HepG2 (cell line): ENCODE data around the gene TCAP. TPM values are rescaled to one million over a fixed set of nuclear protein-coding genes. Genes with fewer than 3 reads are reported as not detected.

ENCODE experiments used
- ADNP ChIP-seq: sonication (generic); formaldehyde crosslinking; IDR thresholded peaks from 2 replicates; pipeline ENCODE4 v1.4.0; 2020; ENCODE audit warnings: missing genetic modification reagents
- CAMTA2 ChIP-seq: sonication (generic); formaldehyde crosslinking; IDR thresholded peaks from 2 replicates; pipeline ENCODE4 v1.4.0; 2020; ENCODE audit warnings: mild to moderate bottlenecking, missing genetic modification reagents, borderline replicate concordance
- CHD4 ChIP-seq: fragments of 200-600 bp; sonication (generic); IDR thresholded peaks from 2 replicates; pipeline ENCODE4 v1.7.0; 2017; ENCODE audit warnings: mild to moderate bottlenecking, low read length, borderline replicate concordance
- EP300 ChIP-seq, 3 experiments: sonication (generic) in 1 of 3; formaldehyde crosslinking in 1 of 3; IDR thresholded peaks; 2 replicates each; pipeline versions ENCODE4 v1.5.1 to v1.6.1; 2011 to 2020; ENCODE audit warnings: low read depth in 2 of 3, low read length in 2 of 3, borderline replicate concordance in 1 of 3, improper control_type of control experiment in 1 of 3, mild to moderate bottlenecking in 1 of 3, missing genetic modification reagents in 1 of 3, moderate library complexity in 1 of 3
- SAFB2 ChIP-seq: sonication (generic); formaldehyde crosslinking; IDR thresholded peaks from 2 replicates; pipeline ENCODE4 v1.5.1; 2020; ENCODE audit warnings: missing genetic modification reagents, low read depth, mild to moderate bottlenecking, borderline replicate concordance
- SRSF4 ChIP-seq: fragments of 200-400 bp; formaldehyde crosslinking; IDR thresholded peaks from one replicate; pipeline ENCODE4 v1.6.1; 2018; ENCODE audit warnings: mild to moderate bottlenecking, low read depth, low read length, moderate library complexity; ENCODE audit not compliant: poor library complexity, severe bottlenecking
- STAT5B ChIP-seq: sonication (generic); formaldehyde crosslinking; IDR thresholded peaks from 2 replicates; pipeline ENCODE4 v1.4.0; 2020; ENCODE audit warnings: missing genetic modification reagents
- ZHX1 ChIP-seq: sonication (generic); formaldehyde crosslinking; IDR thresholded peaks from 2 replicates; pipeline ENCODE4 v1.8.1; 2022; ENCODE audit warnings: low read depth, mild to moderate bottlenecking, missing genetic modification reagents
- ZNF263 ChIP-seq: sonication (generic); formaldehyde crosslinking; IDR thresholded peaks from 2 replicates; pipeline ENCODE4 v1.4.0; 2020; ENCODE audit warnings: missing genetic modification reagents
- ZNF337 ChIP-seq: sonication (generic); formaldehyde crosslinking; IDR thresholded peaks from 2 replicates; pipeline ENCODE4 v1.5.1; 2020; ENCODE audit warnings: missing genetic modification reagents, low read depth, mild to moderate bottlenecking, borderline replicate concordance
- ZNF777 ChIP-seq: sonication (generic); formaldehyde crosslinking; IDR thresholded peaks from 2 replicates; pipeline ENCODE4 v1.4.0; 2020; ENCODE audit warnings: missing genetic modification reagents
- polyA plus RNA-seq, 8 experiments: library from polyadenylated mRNA; depleted of rRNA in 3 of 8; stranded (reverse) in 7 of 8; unstranded in 1 of 8; fragments of >200 nt; fragmentation: Illumina TruSeq in 4 of 8; extraction: Trizol in 4 of 8; gene quantifications; 2 replicates each; pipeline versions ENCODE4 v1.2.1 to v1.2.3, GENCODE V29; 2011 to 2016; ENCODE audit warnings: low read depth in 4 of 8, missing spikeins in 1 of 8, mixed read lengths in 1 of 8; ENCODE audit not compliant: insufficient read depth in 1 of 8
- total RNA-seq, 5 experiments: library from RNA; depleted of rRNA; stranded (reverse); fragments of >200 nt; fragmentation: Illumina TruSeq; extraction: Trizol; gene quantifications; 2 replicates each; pipeline ENCODE4 v1.2.3, GENCODE V29; 2016; ENCODE audit warnings: low read depth in 1 of 5
- TF ChIP-seq, protein P1 (sequence below): sonication (generic); formaldehyde crosslinking; IDR thresholded peaks from 2 replicates; pipeline ENCODE4 v1.4.0; 2020; ENCODE audit warnings: missing genetic modification reagents
- TF ChIP-seq, protein P2 (sequence below): sonication (generic); formaldehyde crosslinking; IDR thresholded peaks from 2 replicates; pipeline ENCODE4 v1.4.0; 2020; ENCODE audit warnings: missing genetic modification reagents, mild to moderate bottlenecking, borderline replicate concordance
- TF ChIP-seq, protein P3 (sequence below): sonication (generic); IDR thresholded peaks from 2 replicates; pipeline ENCODE4 v1.6.1; 2016; ENCODE audit warnings: low read depth, borderline replicate concordance
- TF ChIP-seq, protein P4 (sequence below): sonication (generic); formaldehyde crosslinking; IDR thresholded peaks from 2 replicates; pipeline ENCODE4 v1.8.0; 2022; ENCODE audit warnings: mild to moderate bottlenecking, missing genetic modification reagents

TCAP gene
- total and polyA plus RNA-seq, 2 of the 13 experiments (the other 11 are each of a cell fraction or from before 2014, with no cell fraction given), result 0.24 to 0.65 TPM

GRCh38 chr17:39667945-39668924, 3.1 kb downstream of the TCAP start, which contains the start of gene PNMT (continued):
- TF ChIP-seq, protein P1, sequence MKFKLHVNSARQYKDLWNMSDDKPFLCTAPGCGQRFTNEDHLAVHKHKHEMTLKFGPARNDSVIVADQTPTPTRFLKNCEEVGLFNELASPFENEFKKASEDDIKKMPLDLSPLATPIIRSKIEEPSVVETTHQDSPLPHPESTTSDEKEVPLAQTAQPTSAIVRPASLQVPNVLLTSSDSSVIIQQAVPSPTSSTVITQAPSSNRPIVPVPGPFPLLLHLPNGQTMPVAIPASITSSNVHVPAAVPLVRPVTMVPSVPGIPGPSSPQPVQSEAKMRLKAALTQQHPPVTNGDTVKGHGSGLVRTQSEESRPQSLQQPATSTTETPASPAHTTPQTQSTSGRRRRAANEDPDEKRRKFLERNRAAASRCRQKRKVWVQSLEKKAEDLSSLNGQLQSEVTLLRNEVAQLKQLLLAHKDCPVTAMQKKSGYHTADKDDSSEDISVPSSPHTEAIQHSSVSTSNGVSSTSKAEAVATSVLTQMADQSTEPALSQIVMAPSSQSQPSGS (CRISPR knock-in tag), result 0 out of 2 replicates have a peak, but pooled peaks have one; percentile 37
- TF ChIP-seq ZNF777 (CRISPR knock-in tag) (peak; percentile 90), ZHX1 (CRISPR knock-in tag) (no peak), EP300 (IDR thresholded peaks at IDR 0.05; ENCODE audit: low read depth in 2 of 2, low read length in 2 of 2) (no peak), EP300 (CRISPR knock-in tag; IDR thresholded peaks at IDR 0.05; ENCODE audit: borderline replicate concordance) (no peak; the same call in 1 of the 2 replicates), ZNF337 (CRISPR knock-in tag) (peak; percentile 48; the same call in 1 of the 2 replicates), SRSF4 (no peak), SAFB2 (CRISPR knock-in tag) (peak; percentile 80; the same call in 1 of the 2 replicates), STAT5B (CRISPR knock-in tag) (no peak), CHD4 (no peak), CAMTA2 (CRISPR knock-in tag) (no peak), ZNF263 (CRISPR knock-in tag) (0 out of 2 replicates have a peak, but pooled peaks have one; percentile 43), ADNP (CRISPR knock-in tag) (no peak)
- TF ChIP-seq, protein P2, sequence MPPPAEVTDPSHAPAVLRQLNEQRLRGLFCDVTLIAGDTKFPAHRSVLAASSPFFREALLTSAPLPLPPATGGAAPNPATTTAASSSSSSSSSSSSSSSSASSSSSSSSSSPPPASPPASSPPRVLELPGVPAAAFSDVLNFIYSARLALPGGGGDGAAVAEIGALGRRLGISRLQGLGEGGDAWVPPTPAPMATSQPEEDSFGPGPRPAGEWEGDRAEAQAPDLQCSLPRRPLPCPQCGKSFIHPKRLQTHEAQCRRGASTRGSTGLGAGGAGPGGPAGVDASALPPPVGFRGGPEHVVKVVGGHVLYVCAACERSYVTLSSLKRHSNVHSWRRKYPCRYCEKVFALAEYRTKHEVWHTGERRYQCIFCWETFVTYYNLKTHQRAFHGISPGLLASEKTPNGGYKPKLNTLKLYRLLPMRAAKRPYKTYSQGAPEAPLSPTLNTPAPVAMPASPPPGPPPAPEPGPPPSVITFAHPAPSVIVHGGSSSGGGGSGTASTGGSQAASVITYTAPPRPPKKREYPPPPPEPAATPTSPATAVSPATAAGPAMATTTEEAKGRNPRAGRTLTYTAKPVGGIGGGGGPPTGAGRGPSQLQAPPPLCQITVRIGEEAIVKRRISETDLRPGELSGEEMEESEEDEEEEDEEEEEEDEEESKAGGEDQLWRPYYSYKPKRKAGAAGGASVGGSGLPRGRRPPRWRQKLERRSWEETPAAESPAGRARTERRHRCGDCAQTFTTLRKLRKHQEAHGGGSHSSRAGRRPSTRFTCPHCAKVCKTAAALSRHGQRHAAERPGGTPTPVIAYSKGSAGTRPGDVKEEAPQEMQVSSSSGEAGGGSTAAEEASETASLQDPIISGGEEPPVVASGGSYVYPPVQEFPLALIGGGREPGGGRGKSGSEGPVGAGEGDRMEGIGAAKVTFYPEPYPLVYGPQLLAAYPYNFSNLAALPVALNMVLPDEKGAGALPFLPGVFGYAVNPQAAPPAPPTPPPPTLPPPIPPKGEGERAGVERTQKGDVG (CRISPR knock-in tag), result peak; percentile 62; the same call in 1 of the 2 replicates
- TF ChIP-seq, protein P3, sequence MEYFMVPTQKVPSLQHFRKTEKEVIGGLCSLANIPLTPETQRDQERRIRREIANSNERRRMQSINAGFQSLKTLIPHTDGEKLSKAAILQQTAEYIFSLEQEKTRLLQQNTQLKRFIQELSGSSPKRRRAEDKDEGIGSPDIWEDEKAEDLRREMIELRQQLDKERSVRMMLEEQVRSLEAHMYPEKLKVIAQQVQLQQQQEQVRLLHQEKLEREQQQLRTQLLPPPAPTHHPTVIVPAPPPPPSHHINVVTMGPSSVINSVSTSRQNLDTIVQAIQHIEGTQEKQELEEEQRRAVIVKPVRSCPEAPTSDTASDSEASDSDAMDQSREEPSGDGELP, result no peak
- TF ChIP-seq, protein P4, sequence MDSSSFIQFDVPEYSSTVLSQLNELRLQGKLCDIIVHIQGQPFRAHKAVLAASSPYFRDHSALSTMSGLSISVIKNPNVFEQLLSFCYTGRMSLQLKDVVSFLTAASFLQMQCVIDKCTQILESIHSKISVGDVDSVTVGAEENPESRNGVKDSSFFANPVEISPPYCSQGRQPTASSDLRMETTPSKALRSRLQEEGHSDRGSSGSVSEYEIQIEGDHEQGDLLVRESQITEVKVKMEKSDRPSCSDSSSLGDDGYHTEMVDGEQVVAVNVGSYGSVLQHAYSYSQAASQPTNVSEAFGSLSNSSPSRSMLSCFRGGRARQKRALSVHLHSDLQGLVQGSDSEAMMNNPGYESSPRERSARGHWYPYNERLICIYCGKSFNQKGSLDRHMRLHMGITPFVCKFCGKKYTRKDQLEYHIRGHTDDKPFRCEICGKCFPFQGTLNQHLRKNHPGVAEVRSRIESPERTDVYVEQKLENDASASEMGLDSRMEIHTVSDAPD (CRISPR knock-in tag), result no peak
